Stimulated activated memory B cell treated with anti-CD40 and anti-IgM and Interleukin-4, amounts not matched to agents 10 μg/mL and 1 μg/mL and 100 μg/mL, for 72 hours (primary cell): Measurements from ENCODE around the gene CDH1.
"Not testable (repeated sequence)": the region's sequence is repeated elsewhere in the genome, so short reads cannot be mapped to it uniquely, and the experiment has no call there.

Experiments
- ATAC-seq: fragments of 150-1000 bp; cut with Tn5 transposase; 2 replicates; pipeline ENCODE4 v1.10.0; 2021
- H3K27ac Mint-ChIP-seq: one replicate; pipeline ENCODE4 v1.8.0; 2022; ENCODE audit warnings: mild to moderate bottlenecking, mixed read lengths
- H3K27me3 Mint-ChIP-seq: one replicate; pipeline ENCODE4 v1.8.0; 2022; ENCODE audit warnings: mixed read lengths
- H3K36me3 Mint-ChIP-seq: one replicate; pipeline ENCODE4 v1.8.0; 2022; ENCODE audit warnings: mixed read lengths
- H3K4me1 Mint-ChIP-seq: one replicate; pipeline ENCODE4 v1.8.0; 2022; ENCODE audit warnings: mixed read lengths
- H3K4me3 Mint-ChIP-seq: one replicate; pipeline ENCODE4 v1.8.0; 2022; ENCODE audit warnings: mild to moderate bottlenecking, moderate library complexity, mixed read lengths
- H3K9me3 Mint-ChIP-seq: one replicate; pipeline ENCODE4 v1.8.0; 2022; ENCODE audit warnings: mixed read lengths

The CDH1 gene

GRCh38 chr16:68786685-68787418 is 49.8 kb downstream of the CDH1 start:
- H3K27me3 Mint-ChIP-seq, result no peaks in the 10 kb centered on the region
- no peak overlapping the region for H3K27ac Mint-ChIP-seq
- H3K36me3 Mint-ChIP-seq, result no peaks in the 10 kb centered on the region
- peaks cover 11% of the 10 kb centered on the region for H3K4me1 Mint-ChIP-seq
- no peak overlapping the region for H3K4me3 Mint-ChIP-seq
- H3K9me3 Mint-ChIP-seq, result no peaks in the 10 kb centered on the region
- ATAC-seq, result no peak

- not testable (repeated sequence) for H3K36me3 Mint-ChIP-seq, ATAC-seq, H3K27me3 Mint-ChIP-seq, H3K27ac Mint-ChIP-seq, H3K4me1 Mint-ChIP-seq, H3K4me3 Mint-ChIP-seq, H3K9me3 Mint-ChIP-seq
These were observed 50.3 kb downstream of the CDH1 start for GRCh38 chr16:68787419-68787807.

- Mint-ChIP-seq H3K9me3 (no peaks in the 10 kb centered on the region), H3K27ac (no peak overlapping the region), H3K4me3 (no peak overlapping the region), H3K4me1 (peaks cover 6% of the 10 kb centered on the region), H3K36me3 (no peaks in the 10 kb centered on the region), H3K27me3 (peaks cover 12% of the 10 kb centered on the region)
- ATAC-seq, result no peak
These were observed 53.2 kb downstream of the CDH1 start for GRCh38 chr16:68790130-68790761.

- no peaks in the 10 kb centered on the region for H3K36me3 Mint-ChIP-seq
- H3K4me1 Mint-ChIP-seq, result peaks cover 6% of the 10 kb centered on the region
- H3K27ac Mint-ChIP-seq, result peak overlapping the region; percentile 15
- H3K4me3 Mint-ChIP-seq, result no peak overlapping the region
- peaks cover 12% of the 10 kb centered on the region for H3K27me3 Mint-ChIP-seq
- H3K9me3 Mint-ChIP-seq, result no peaks in the 10 kb centered on the region
- no peak for ATAC-seq
These were observed 53.9 kb downstream of the CDH1 start for GRCh38 chr16:68790944-68791343.

DNA sequence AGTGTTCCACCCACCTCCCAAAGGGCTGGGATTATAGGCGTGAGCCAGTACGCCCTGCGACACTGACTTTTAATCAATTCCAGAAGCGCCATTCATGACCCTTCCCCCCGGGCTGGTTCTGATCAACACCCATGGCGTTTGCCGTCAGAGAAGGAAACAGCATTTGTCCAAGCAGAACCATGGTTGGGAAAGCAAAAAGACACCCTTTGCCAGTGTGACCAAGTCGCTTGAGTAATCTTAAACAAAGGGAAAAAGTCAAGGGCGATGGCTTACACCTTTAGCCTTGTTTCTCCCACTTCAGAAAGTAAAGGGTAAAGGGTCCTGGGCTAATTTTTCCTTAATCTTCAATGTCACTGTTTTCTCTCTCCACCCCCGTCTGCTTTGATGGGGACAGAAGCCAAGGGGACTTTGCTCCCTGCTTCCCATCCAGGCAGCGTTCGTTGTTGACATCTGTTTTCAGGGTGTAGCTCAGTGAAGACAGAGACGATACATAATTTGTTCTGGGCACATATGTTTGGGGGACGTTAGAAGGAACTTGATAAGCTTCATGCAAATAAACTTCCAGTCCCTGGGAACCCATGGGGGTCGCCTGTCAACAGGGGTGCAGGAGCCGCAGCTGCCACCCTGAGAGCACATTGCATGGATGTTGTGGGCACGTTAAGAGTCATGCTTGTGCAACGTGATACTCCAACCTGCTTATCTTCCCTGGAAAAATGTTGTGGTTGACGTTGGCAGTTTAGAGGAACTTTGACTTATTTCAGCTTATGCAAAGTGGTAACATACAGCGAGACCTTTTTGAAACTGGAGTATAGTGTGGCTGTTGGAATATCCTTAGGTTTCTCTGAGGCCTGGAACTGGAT is 55.6 kb downstream of the CDH1 start:
- no peak for ATAC-seq
- H3K4me3 Mint-ChIP-seq, result no peak overlapping the region
- no peaks in the 10 kb centered on the region for H3K9me3 Mint-ChIP-seq
- H3K27me3 Mint-ChIP-seq, result peaks cover 12% of the 10 kb centered on the region
- no peaks in the 10 kb centered on the region for H3K36me3 Mint-ChIP-seq
- no peak overlapping the region for H3K27ac Mint-ChIP-seq
- peaks cover 6% of the 10 kb centered on the region for H3K4me1 Mint-ChIP-seq

DNA sequence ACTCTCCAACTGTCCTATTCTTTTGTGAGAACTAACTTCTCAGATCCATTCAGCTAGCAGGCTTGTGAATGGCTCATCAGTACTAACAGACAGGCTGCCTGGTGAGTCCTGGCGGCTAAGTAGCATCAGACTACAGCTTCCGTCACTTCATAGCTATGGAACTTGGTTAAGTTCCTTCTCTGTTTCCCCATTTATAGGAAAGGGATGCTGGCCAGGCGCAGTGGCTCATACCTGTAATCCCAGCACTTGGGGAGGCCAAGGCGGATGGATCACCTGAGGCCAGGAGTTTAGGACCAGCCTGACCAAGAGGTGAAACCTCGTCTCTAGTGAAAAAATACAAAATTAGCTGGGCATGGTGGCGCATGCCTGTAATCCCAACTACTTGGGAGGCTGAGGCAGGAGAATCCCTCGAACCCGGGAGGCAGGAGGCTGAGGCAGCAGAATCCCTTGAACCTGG is 56.3 kb downstream of the CDH1 start:
- H3K36me3 Mint-ChIP-seq, result no peaks in the 10 kb centered on the region
- H3K27me3 Mint-ChIP-seq, result peaks cover 12% of the 10 kb centered on the region
- ATAC-seq, result no peak

GRCh38 chr16:68798398-68798797 is 61.3 kb downstream of the CDH1 start:
- no peak for ATAC-seq
- Mint-ChIP-seq H3K9me3 (no peaks in the 10 kb centered on the region), H3K4me3 (no peak overlapping the region), H3K4me1 (no peaks in the 10 kb centered on the region), H3K27ac (peak overlapping the region; percentile 46), H3K36me3 (no peaks in the 10 kb centered on the region), H3K27me3 (no peaks in the 10 kb centered on the region)

More for the DNA sequence above, 56.3 kb downstream of the CDH1 start:
- Mint-ChIP-seq H3K9me3 (no peaks in the 10 kb centered on the region), H3K4me1 (peaks cover 6% of the 10 kb centered on the region), H3K27ac (no peak overlapping the region), H3K4me3 (no peak overlapping the region)

DNA sequence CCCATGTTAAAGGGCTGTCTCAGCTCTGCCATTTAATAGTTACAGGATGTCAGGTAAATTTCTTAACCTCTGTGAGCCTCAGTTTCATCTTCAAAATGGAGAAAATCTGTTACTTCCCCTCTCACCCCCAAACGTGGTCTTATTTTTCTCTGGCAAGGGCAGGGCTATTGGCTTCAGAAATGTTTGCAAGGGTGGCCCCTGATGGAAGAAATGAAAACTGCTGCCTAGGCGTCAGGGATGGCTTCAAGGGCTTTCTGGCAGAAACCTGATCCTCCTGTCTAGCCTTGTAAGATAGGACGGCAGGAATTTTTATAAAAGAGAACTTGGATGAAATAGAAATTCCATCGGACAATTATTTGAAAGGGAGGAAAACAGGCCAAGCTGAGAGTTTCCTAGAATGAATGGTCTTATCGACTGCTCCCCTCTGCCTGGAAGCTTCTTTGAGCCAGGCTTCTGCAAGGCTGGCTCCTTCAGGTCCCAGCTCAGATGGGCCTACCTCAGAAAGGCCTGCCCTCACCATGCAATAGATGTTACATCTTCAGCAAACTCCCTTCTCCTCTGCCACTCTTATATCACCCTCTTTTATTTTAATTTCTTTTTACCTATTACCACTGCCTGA is 63.3 kb downstream of the CDH1 start:
- H3K9me3 Mint-ChIP-seq, result no peaks in the 10 kb centered on the region
- ATAC-seq, result peak; percentile 86
- no peaks in the 10 kb centered on the region for H3K27me3 Mint-ChIP-seq
- H3K36me3 Mint-ChIP-seq, result no peaks in the 10 kb centered on the region
- H3K27ac Mint-ChIP-seq, result peak overlapping the region; percentile 44
- no peak overlapping the region for H3K4me3 Mint-ChIP-seq
- H3K4me1 Mint-ChIP-seq, result no peaks in the 10 kb centered on the region

DNA sequence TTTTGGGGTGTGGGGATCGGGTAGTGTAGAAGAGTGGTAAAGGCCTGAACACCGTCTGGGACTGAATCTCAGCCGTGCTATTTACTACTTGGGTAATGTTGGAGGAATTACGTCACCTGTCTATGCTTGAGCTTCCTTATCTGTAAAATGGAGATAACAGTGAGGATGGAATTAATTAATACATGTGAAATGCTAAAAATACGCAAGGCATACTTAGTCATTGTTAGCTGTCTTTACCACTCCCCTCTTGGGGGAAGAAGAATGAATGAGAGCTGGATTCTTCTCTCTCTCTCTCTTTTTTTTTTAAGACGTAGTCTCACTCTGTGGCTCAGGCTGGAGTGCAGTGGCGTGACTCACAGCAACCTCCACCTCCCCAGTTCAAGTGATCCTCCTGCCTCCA is 65.1 kb downstream of the CDH1 start:
- Mint-ChIP-seq H3K27ac (no peak overlapping the region), H3K9me3 (no peaks in the 10 kb centered on the region), H3K4me3 (no peak overlapping the region), H3K36me3 (no peaks in the 10 kb centered on the region), H3K4me1 (no peaks in the 10 kb centered on the region), H3K27me3 (no peaks in the 10 kb centered on the region)
- ATAC-seq, result no peak

GRCh38 chr16:68806422-68806821 is 69.3 kb downstream of the CDH1 start:
- Mint-ChIP-seq H3K4me3 (no peak overlapping the region), H3K4me1 (no peaks in the 10 kb centered on the region), H3K36me3 (no peaks in the 10 kb centered on the region), H3K27ac (no peak overlapping the region), H3K27me3 (peaks cover 5% of the 10 kb centered on the region), H3K9me3 (no peaks in the 10 kb centered on the region)
- no peak for ATAC-seq

DNA sequence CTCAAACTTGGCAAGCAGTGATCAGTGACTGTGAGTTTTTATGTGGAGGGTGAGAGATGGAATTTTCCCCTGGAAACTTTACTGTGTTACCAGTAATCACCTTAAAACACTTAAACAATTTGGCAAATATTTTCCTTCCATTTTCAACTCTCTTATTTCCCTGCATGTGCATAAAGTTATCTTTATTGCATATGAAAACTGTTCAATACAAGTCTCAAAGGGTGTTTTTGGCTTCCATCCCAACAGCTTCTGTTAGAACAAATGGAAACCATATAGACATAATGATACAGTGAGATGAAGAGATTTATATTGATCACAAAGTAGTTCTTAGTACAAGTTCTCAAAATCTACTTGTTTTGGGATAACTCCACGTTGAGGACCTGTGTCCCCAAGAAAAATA is 69.9 kb downstream of the CDH1 start:
- peaks cover 11% of the 10 kb centered on the region for H3K27me3 Mint-ChIP-seq
- H3K4me3 Mint-ChIP-seq, result no peak overlapping the region
- no peaks in the 10 kb centered on the region for H3K36me3 Mint-ChIP-seq
- H3K4me1 Mint-ChIP-seq, result no peaks in the 10 kb centered on the region
- H3K9me3 Mint-ChIP-seq, result no peaks in the 10 kb centered on the region
- no peak overlapping the region for H3K27ac Mint-ChIP-seq
- ATAC-seq, result no peak

DNA sequence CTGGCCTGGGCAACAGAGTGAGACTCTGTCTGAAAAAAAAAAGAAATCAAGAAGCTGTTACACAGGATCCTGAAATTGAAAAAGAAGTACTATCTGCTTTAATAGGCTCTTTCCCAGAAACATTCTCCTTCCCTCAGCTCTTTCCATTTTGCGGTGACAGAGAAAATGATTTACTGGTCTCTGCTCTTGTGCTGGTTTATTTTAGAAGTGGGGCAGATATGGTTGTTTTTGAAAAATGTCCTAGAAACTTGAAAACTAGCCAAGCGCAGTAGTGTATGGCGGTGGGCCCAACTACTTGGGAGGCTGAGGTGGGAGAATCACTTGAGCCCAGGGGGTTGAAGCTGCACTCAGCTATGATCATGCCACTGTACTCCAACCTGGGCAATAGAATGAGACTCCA is 77.4 kb downstream of the CDH1 start:
- H3K27ac Mint-ChIP-seq, result no peak overlapping the region
- peaks cover 11% of the 10 kb centered on the region for H3K27me3 Mint-ChIP-seq
- H3K36me3 Mint-ChIP-seq, result no peaks in the 10 kb centered on the region
- no peaks in the 10 kb centered on the region for H3K9me3 Mint-ChIP-seq
- no peaks in the 10 kb centered on the region for H3K4me1 Mint-ChIP-seq
- ATAC-seq, result no peak
- no peak overlapping the region for H3K4me3 Mint-ChIP-seq

DNA sequence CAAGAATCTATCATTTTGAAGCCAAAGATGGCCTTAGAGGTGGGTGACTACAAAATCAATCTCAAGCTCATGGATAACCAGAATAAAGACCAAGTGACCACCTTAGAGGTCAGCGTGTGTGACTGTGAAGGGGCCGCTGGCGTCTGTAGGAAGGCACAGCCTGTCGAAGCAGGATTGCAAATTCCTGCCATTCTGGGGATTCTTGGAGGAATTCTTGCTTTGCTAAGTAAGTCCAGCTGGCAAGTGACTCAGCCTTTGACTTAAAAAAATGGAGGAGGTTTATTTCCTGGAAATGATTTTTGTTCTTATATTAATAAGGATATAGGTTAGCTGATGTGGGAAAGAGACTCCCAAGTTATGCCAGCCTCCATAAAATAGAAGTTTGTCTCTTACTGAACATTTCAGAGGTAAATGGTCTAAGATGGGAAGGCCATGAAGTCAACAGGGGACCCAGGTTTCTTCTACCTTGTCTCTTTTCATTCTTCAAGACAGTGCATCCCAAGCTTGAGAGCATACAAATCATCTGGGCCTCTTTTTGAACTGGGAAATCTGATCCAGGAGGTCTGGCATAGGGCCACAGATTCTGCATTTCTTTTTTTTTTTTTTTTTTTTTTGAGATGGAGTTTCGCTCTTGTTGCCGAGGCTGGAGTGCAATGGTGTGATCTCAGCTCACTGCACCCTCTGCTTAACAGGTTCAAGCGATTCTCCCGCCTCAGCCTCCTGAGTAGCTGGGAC is 86.5 kb downstream of the CDH1 start:
- Mint-ChIP-seq H3K9me3 (no peaks in the 10 kb centered on the region), H3K36me3 (no peaks in the 10 kb centered on the region), H3K4me1 (no peaks in the 10 kb centered on the region), H3K4me3 (no peak overlapping the region), H3K27me3 (no peaks in the 10 kb centered on the region), H3K27ac (no peak overlapping the region)
- no peak for ATAC-seq

- no peak for ATAC-seq
- Mint-ChIP-seq H3K27ac (no peak overlapping the region), H3K27me3 (no peaks in the 10 kb centered on the region), H3K9me3 (no peaks in the 10 kb centered on the region), H3K4me3 (no peak overlapping the region), H3K4me1 (no peaks in the 10 kb centered on the region), H3K36me3 (no peaks in the 10 kb centered on the region)
These were observed 88.3 kb downstream of the CDH1 start for GRCh38 chr16:68825427-68825826.

DNA sequence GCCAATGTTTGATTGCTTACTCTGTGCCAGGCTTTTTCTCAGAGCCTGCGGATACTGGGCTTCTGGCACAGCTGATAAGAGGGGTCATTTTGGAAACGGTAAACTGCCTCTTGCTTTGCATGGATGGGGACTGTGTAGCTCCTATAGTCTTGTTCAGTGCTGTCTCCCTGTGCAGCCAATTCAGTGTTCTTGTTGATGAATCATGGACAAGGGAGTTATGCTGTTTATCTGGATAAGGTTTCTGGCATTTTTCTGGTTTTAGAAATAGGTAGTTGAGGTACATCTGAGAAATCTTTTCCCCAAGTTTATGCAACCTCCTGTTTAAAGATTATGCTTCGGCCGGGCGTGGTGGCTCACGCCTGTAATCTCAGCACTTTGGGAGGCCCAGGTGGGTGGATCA is 89.6 kb downstream of the CDH1 start:
- Mint-ChIP-seq H3K27ac (no peak overlapping the region), H3K36me3 (no peaks in the 10 kb centered on the region), H3K9me3 (peaks cover 2% of the 10 kb centered on the region), H3K4me3 (no peak overlapping the region), H3K27me3 (no peaks in the 10 kb centered on the region), H3K4me1 (no peaks in the 10 kb centered on the region)
- no peak for ATAC-seq
